HG03025 (cell line): ENCODE measurements around the gene RRAD.

Experiments used
- ATAC-seq: cut with Tn5 transposase; IDR thresholded peaks from one replicate; pipeline ENCODE4 v1.9.1; 2021; ENCODE audit warnings: mild to moderate bottlenecking, moderate library complexity; ENCODE audit not compliant: unreplicated experiment, low FRiP score

Gene RRAD

DNA sequence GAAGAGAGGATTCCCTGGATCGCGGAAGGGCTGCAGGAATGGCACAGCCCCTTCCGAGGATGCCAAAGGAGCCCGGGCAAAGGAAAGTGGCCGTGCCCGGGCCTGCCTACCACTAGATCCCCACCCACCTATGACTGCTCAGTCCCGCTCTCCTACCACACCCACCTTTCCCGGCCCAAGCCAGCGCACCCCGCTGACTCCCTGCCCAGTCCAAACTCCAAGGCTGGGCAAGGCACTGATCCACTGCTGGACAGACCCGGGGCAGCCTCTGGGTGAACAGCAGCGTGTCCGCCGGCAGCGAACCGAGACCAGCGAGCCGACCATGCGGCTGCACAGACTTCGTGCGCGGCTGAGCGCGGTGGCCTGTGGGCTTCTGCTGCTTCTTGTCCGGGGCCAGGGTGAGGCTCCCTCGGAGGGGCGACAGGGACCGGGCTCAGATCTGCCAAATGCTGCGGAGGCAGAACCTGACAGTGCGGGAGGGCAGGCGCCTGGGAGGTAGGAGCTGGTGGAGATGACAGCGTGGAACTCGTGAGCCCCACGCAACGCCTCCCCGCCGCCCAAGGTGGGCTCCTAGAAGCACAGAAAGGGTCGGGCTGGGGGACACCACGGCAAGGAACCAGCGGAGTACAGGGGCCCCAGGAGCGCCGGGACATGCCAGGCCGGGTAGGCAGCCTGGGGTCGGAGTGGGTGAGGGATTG is 10.1 kb upstream of the RRAD start, which contains the start of gene CES2:
Gene CES2, plus strand, starts transcription at position 203 of the 698 bp plus-strand sequence. Its CDS starts 120 bp downstream, at position 323.
- no peak for ATAC-seq

DNA sequence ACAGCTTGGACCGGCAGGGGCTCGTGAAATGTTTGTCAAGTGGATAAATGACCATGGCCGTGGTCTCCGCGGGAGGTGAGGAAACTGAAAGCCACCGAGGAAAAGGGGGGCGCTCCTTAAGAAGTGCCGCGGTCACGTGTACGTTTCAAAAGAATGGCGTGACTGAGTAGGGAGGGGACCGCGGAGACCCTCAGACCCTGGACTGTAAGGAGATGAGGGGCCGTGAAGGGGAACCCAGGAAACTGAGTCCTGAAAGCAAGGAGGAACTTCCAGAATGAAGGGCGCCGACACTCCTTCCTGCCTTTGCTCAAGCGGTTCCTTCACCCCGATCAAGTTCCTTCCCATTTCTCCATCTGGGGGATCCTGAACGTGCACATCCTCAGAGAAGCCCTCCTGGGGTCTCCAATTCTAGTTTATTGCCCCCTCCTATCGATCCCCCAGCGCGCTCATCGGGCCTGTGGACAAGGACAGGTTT is 9.5 kb upstream of the RRAD start:
- ATAC-seq: peak; percentile 8

GRCh38 chr16:66934138-66934838 is 9.0 kb upstream of the RRAD start, which contains the start of gene CIAO2B:
Gene CIAO2B, minus strand, starts transcription at chr16:66934402. Its CDS starts 38 bp downstream, at chr16:66934364.
- peak; percentile 69 for ATAC-seq

DNA sequence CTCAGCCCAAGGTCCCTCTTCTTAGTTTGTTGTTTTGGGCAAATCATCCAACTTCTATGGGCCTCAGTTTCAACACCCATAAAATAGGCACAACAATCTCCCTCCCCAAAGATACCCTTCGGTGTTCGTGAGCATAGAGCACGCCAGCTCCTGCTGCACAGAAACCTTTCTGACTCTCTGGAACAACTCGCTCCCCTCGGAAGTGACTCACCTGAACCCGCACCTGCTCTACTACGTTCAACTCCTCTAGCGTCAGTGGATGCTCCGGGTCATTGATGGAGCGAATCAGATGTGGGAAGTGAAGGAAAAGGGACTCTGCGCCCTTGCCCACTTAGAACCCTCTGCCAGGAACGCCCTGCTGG is 8.4 kb upstream of the RRAD start:
- peak; percentile 11 for ATAC-seq

DNA sequence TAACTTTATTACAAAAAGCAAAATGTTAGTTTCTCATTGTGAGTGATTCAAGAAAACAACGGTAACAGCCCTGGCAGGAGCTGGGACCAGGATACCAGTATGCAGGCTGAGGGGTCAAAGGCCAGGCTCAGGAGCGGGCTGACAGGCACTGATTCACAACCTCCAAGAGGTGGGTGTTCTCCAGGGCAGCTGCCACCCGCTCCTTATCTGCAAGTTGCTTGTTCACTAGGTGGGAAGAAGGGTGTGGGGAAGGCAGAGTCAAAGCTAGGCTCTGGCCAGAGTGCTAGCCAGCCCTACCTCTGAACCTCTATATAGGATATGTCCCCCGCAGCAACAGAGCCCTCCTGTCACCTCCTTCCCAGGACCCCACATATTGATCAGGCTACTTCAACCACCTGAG is 6.7 kb upstream of the RRAD start:
- ATAC-seq: no peak

- no peak for ATAC-seq
Measured at GRCh38 chr16:66931665-66932064, 6.3 kb upstream of the RRAD start.

GRCh38 chr16:66930189-66930588 is 4.9 kb upstream of the RRAD start:
- ATAC-seq: no peak

DNA sequence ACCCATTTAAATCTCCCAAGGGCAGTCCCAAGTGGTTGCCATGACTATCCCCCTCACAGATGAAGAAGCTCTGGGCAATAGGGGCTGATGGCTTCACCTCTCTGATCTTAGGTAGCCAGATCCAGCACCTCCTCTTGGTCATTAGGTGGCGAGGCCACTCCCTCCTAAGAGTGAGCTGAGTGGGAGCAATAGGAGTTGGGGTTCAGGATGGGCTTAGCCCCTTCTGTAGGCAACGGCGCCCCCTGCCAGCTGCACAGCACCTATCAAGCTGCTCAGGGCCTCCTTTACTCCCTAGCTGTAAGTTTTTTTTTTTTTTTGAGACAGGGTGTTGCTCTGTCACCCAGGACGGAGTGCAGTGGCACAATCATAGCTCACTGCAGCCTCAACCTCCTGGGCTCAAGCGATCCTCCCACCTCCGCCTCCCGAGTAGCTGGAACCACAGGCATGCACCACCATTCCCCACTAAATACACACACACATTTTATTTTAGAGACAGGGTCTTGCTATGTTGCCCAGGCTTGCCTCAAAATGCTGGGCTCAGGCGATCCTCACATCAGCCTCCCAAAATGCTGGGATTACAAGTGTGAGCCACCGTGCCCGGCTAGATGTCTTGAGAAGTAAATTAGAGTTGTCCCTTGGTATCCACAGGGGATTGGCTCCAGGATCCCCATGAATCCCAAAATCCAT is 3.5 kb upstream of the RRAD start:
- ATAC-seq: no peak

DNA sequence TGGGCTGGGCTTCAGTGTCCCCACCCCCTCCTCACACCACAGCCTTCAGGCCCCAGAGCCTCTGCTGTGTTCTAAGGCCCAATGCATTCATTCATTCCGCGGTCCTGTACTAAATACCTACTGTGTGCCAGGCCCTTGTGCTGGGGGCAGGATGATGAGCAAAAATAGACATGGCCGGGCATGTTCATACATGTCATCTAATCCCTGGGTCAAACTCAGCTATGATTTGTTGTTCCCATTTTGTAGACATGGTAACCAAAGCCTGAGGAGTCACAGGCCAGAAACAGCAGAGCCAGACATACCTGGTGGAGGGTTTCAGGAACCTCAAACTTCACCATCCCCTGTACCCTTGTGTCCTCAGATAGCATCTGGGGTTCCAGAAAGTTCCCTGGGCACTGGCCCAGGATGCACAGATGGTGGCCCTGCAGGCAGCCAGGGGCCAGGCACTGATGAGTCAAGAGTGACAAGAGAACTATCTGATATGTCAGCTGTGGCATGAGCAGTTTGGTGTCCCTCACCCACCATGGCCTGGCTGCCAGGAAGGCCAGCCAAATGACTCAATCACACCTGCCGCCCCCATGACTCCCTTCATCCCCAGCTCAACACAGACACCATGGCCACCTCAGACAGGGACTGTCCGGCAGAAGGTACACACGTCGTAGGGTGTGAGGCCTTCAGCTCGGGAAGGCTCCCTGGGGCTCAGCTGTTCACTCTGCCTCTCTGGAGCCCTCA is 2.7 kb upstream of the RRAD start:
- ATAC-seq: no peak

DNA sequence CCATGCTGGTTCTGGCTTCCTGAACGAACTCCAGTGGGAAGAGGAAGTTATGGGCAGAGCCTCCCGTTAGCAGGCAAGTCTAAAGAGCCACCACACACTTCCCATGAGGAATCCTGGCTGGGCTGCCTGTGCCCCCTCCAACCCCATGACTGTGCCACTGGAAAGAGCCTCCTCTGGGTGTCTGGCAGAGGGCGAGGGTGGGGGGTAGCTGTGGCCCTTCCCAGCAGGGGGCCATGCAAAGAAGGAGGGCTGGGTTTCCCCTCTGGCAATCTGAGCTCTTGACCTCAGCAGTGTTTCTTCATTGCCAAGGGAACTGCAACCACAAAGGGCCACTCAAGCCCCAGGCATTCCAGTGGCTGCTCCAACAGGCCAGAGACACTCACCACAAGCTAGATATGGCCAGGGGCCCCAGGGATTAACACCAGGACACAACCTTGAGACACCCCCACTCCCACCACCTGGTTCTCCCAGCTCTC is 1.7 kb upstream of the RRAD start:
- no peak for ATAC-seq

DNA sequence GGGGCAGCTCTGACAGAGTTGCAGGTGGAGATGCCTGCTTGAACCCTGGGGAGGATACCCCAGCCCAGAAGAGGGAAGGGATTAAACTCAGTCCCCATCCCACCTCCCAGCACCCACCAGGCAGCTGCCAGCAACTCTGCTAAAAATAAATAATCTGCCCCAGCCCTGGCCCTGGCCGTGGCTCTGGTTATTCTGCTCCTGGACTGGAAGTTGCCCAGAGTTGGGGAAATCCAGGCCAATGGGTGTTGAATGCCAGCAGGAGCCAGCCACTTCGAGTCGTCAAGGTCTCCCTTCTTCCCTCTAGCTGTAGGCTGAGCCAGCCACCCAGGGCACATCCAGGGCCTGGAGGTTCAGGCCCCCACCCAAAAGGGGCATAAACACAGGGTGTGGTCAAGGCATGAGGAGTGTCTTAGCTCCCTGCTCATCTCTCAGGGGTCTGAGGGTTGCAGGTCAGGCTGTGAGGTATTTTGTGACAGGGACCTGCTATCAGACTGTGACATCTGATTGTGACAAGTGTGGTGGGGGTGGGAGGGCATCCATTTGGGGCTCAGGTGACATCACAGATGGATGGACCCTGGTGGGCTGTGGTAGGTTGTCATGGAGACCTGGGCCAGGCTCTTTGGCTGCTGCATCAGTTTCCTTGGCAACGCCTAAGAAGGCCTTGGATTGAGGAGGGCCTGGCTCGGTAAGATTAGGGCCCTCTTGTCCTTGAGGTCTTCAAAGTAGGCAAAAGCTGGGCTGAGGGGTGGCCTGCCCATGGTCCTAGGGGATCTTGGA is 1.0 kb upstream of the RRAD start:
- ATAC-seq: no peak

DNA sequence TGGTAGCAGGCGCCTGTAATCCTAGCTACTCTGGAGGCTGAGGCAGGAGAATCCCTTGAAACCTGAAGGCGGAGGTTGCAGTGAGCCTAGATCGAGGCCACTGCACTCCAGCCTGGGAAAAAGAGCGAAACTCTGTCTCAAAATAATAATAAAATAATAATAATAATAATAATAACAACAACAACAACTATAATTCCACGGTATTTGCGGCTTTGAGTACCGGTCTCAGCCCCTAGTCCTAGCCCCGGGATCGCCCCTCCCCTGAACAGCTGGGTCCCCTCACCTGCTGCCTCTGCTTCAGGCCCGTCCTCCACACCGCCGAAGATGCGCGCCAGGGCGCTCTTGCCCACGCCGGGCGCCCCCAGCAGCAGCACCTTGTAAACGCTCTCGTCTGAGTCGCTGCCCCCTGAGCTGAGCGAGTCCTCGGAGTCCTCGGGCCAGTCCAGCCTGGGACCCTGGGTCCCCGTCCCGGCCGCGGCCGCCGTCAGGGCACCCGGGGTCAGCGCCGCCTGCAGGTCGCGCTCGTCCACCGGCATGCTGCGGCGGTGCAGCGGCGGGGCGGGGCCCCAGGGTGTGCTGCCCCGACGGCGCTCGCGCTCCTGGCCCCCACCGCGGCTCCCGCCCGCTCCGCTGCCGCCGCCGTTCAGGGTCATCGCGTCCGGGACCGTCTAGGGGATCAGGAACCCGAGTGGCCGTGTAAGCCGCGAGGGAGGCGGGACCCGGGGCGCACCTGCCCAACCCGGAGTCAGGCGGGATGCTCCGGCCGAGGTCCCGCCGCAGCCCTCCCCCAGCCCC is 611 bp downstream of the RRAD start:
- ATAC-seq: no peak

DNA sequence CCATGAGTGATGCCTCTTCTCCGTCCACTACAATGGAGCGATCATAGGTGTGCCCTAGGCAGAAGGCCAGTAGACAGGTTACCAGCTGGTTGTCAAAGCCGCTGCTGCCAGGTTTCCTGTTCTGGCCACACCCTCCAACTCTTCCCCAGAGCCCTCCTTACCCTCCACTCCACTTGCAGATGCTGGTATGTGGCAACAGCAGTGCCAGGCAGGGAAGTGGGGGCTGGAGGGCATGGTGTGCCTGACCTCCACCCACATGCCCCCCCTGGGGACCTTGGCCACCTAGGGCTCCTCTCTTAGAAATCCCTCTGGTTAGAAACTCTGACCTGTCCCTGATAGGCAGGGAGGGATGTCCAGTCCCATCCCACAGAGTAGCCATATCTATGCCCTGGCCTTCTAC is 1.5 kb downstream of the RRAD start:
- ATAC-seq: no peak

GRCh38 chr16:66923247-66923731 is 2.0 kb downstream of the RRAD start:
- no peak for ATAC-seq

DNA sequence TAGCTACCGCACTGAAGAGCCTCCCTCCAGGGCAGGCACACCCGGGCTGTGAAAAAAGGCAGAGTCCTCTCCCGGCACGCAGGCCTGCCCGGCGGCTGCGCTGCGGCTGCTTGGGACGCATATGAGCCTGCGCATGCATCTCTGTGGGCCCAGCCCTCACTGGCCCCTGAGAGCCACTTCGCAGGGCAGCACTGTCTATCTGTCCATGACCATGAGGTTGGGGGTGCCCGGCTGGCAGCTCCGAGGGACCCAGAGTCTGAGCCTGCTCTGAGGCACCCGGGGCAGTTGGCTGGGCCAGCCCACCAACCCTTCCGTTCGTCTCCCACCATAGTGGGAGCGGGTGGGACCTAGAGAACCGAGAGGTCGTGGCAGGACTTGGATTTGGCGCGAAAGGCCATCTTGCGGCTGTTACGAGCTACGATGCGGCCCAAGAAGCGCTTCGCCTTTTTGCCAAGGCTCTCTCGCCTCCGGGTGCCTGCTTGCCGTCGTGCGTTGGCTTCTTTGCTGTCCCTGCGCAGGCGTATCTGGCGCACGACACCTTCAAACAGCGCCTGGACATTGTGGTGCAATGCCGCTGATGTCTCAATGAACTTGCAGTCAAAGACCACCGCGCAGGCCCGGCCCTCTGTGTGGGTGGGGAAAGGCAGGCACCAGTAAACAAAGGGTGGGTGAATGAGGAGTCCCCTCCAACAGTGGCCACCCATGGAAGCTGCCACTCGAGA is 3.4 kb downstream of the RRAD start:
- ATAC-seq: no peak

DNA sequence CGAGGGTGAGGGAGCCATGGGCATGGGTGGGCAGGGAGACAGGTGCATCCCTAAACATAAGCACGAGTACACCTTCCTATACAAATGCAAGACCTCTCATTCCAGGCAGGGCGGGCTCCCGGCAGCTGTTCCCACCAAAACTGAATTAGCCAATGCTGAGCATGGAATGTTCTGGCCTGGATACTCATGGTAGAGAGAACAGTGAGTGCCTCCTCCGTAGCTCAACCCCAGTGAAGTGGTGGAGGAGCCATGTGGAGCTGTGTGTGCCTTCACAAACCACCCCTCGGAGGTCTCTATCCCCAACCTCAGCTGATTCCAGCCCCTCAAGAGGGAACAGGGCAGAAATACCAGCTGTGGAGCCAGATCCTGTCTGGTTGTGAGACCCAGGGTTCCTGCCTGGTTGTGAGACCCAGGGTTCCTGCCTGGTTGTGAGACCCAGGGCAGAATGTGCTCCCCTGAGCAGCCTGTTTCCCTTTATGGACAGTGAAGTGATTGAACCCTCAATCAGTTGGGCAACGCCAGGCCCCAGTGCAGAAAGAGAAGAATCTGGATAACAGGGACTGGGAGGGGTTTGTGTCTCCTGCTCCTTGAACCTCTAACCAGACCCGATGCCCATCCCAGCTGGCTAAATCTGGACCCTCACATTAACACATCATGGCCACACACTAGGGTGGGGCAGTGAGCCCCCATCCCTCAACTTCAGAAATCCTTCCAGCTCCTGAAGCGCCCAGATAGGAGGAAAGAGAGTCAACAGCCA is 4.2 kb downstream of the RRAD start:
- no peak for ATAC-seq

- ATAC-seq: no peak
Measured at GRCh38 chr16:66920299-66920590, 5.1 kb downstream of the RRAD start.
